Gastroesophageal sphincter (tissue), 4 donors: ENCODE data around the gene ZFYVE16. TPM values are rescaled to one million over a fixed set of nuclear protein-coding genes. Genes with fewer than 3 reads are reported as not detected.
"Not testable (repeated sequence)": the region's sequence is repeated elsewhere in the genome, so short reads cannot be mapped to it uniquely, and the experiment has no call there.

Source experiments
- ATAC-seq: fragments of 150-250 bp; one replicate; pipeline ENCODE4 v1.9.1; 2016; ENCODE audit warnings: mild to moderate bottlenecking, moderate library complexity
- H3K27ac ChIP-seq, 4 donors: fragments of 200-600 bp; sonication (generic) in 3 of 4; 1 replicate in 3 of 4; 2 replicates in 1 of 4; pipeline ENCODE4 v1.5.1; 2016 to 2019
- H3K27me3 ChIP-seq: fragments of 200-600 bp; sonication (generic); one replicate; pipeline ENCODE4 v1.5.1; 2019
- H3K36me3 ChIP-seq, 2 donors: fragments of 200-600 bp; sonication (generic); one replicate each; pipeline ENCODE4 v1.5.1; 2019; ENCODE audit warnings: control low read depth in 1 of 2
- H3K4me1 ChIP-seq, 3 donors: fragments of 200-600 bp; sonication (generic); 1 replicate in 2 of 3; 2 replicates in 1 of 3; pipeline ENCODE4 v1.5.1; 2016 to 2019; ENCODE audit warnings: control low read depth in 2 of 3
- H3K4me3 ChIP-seq, 2 donors: fragments of 200-600 bp; sonication (generic); one replicate each; pipeline ENCODE4 v1.5.1; 2019; ENCODE audit warnings: mild to moderate bottlenecking in 1 of 2, moderate library complexity in 1 of 2
- H3K9me3 ChIP-seq, 3 donors: fragments of 200-600 bp; sonication (generic); one replicate each; pipeline ENCODE4 v1.5.1; 2017 to 2019; ENCODE audit warnings: control low read depth in 2 of 3
- CTCF ChIP-seq, 4 experiments: fragments of 200-600 bp in 2 of 4; fragments of 450-650 bp in 2 of 4; sonication (generic) in 1 of 4; IDR thresholded peaks; one replicate each; pipeline ENCODE4 v1.5.1; 2017 to 2019; ENCODE audit warnings: antibody characterized with exemption in 4 of 4, mild to moderate bottlenecking in 2 of 4, moderate library complexity in 2 of 4
- EP300 ChIP-seq: sonication (generic); formaldehyde crosslinking; IDR thresholded peaks from one replicate; pipeline ENCODE4 v1.6.1; 2017; ENCODE audit warnings: antibody characterized with exemption, mild to moderate bottlenecking
- POLR2A ChIP-seq, 2 donors: fragments of 450-650 bp; IDR thresholded peaks; one replicate each; pipeline ENCODE4 v1.6.1; 2017; ENCODE audit warnings: antibody characterized with exemption in 2 of 2, mild to moderate bottlenecking in 2 of 2, moderate library complexity in 1 of 2
- POLR2AphosphoS5 ChIP-seq: sonication (generic); formaldehyde crosslinking; IDR thresholded peaks from one replicate; pipeline ENCODE4 v1.6.1; 2017; ENCODE audit warnings: antibody characterized with exemption
- WGBS, 2 donors: methylation state at CpG; one replicate each; pipeline ENCODE4 v1.1.5; 2018; ENCODE audit warnings: low coverage in 1 of 2; 5-methylcytosine and 5-hydroxymethylcytosine counted together
- total RNA-seq, 4 donors: library from RNA; depleted of rRNA; stranded (reverse); fragments of >200 nt; gene quantifications; one replicate each; pipeline ENCODE4 v1.1.0, GENCODE V29; 2016

The ZFYVE16 gene
- total RNA-seq, 4 donors from 2014 or later, result 23.6 to 33.8 (median 26.9) TPM

GRCh38 chr5:80414113-80414512, 6.2 kb downstream of the ZFYVE16 start:
- no peaks in the 10 kb centered on the region for H3K27me3 ChIP-seq
- no peaks in the 10 kb centered on the region for H3K36me3 ChIP-seq
- H3K4me1 ChIP-seq, result peaks cover 0 to 23% (median 4%) of the 10 kb centered on the region in 3 donors
- no peak overlapping the region for H3K4me3 ChIP-seq
- H3K27ac ChIP-seq, result no peak overlapping the region
- no peaks in the 10 kb centered on the region for H3K9me3 ChIP-seq
- TF ChIP-seq CTCF (IDR thresholded peaks at IDR 0.05), result no peak
- TF ChIP-seq POLR2AphosphoS5, result no peak
- WGBS, 2 donors, result 85 to 100% methylated on average over 1 of the region's 1 CpG
- no peak for ATAC-seq

GRCh38 chr5:80417973-80418372, 10.1 kb downstream of the ZFYVE16 start:
- Histone ChIP-seq H3K27ac (no peak overlapping the region), H3K27me3 (no peaks in the 10 kb centered on the region), H3K4me3 (no peak overlapping the region), H3K36me3 (no peaks in the 10 kb centered on the region), H3K9me3 (peaks cover 0 to 4% (median 0%) of the 10 kb centered on the region in 3 donors), H3K4me1 (no peaks in the 10 kb centered on the region)
- ATAC-seq, result no peak
- 89 to 90% methylated on average over 1 of the region's 1 CpG for WGBS, 2 donors
- TF ChIP-seq EP300 (no peak), CTCF (IDR thresholded peaks at IDR 0.05) (no peak), POLR2A (IDR thresholded peaks at IDR 0.05) (no peak), POLR2AphosphoS5 (no peak)

- not testable (repeated sequence) for H3K9me3 ChIP-seq, H3K4me3 ChIP-seq, ATAC-seq, H3K36me3 ChIP-seq, H3K27ac ChIP-seq, H3K4me1 ChIP-seq, H3K27me3 ChIP-seq
- 95 to 100% methylated on average over 2 to 3 of the region's 3 CpGs for WGBS, 2 donors
These were observed 16.5 kb downstream of the ZFYVE16 start for GRCh38 chr5:80424365-80424764.

GRCh38 chr5:80435476-80435875, 27.6 kb downstream of the ZFYVE16 start:
- no peak for ATAC-seq
- Histone ChIP-seq H3K9me3 (no peaks in the 10 kb centered on the region), H3K27me3 (no peaks in the 10 kb centered on the region), H3K27ac (no peak overlapping the region), H3K36me3 (peaks cover 0 to 43% of the 10 kb centered on the region in 2 donors), H3K4me3 (no peak overlapping the region), H3K4me1 (no peaks in the 10 kb centered on the region)
- no peak for TF ChIP-seq POLR2AphosphoS5
- no peak for TF ChIP-seq EP300
- no peak for TF ChIP-seq CTCF (IDR thresholded peaks at IDR 0.05)
- TF ChIP-seq POLR2A (IDR thresholded peaks at IDR 0.05), result no peak
- WGBS, 2 donors, result 88 to 98% methylated on average over 7 to 8 of the region's 8 CpGs

GRCh38 chr5:80437326-80437725, 29.5 kb downstream of the ZFYVE16 start:
- Histone ChIP-seq H3K27me3 (no peaks in the 10 kb centered on the region), H3K27ac (no peak overlapping the region), H3K4me3 (no peak overlapping the region), H3K36me3 (peaks cover 0 to 52% of the 10 kb centered on the region in 2 donors), H3K4me1 (no peaks in the 10 kb centered on the region), H3K9me3 (no peaks in the 10 kb centered on the region)
- 77% methylated on average over 3 of the region's 3 CpGs; no CpG with 5 or more reads in 1 of the 2 donors for WGBS, 2 donors
- TF ChIP-seq EP300, result no peak
- TF ChIP-seq POLR2AphosphoS5, result no peak
- no peak for TF ChIP-seq POLR2A (IDR thresholded peaks at IDR 0.05)
- no peak for TF ChIP-seq CTCF (IDR thresholded peaks at IDR 0.05)
- ATAC-seq, result no peak
